H1 (cell line): Measurements from ENCODE around the gene TXLNG. TPM values are rescaled to one million over a fixed set of nuclear protein-coding genes. Genes with fewer than 3 reads are reported as not detected.

ENCODE experiments used
- CTCF ChIA-PET: fragments of 300-600 bp; sonication (Branson Sonifier 250); formaldehyde crosslinking; loops from one replicate; lab custom pipeline; 2021; ENCODE audit not compliant: partially characterized antibody; lab: Charles Lee
- POLR2A ChIA-PET: fragments of 300-600 bp; sonication (Branson Sonifier 250); formaldehyde crosslinking; loops from one replicate; lab custom pipeline; 2021; ENCODE audit warnings: inconsistent platforms; ENCODE audit not compliant: partially characterized antibody; lab: Charles Lee
- DNase-seq, 2 experiments: peaks; one replicate each; pipeline versions ENCODE4 v3.0.0 to v3.0.0-alpha.2; 2010 to 2022; ENCODE audit warnings: low spot score in 2 of 2, low read depth in 1 of 2, mixed read lengths in 1 of 2
- FAIRE-seq: peaks from 2 replicates; lab custom pipeline; 2011; peaks lifted over from hg19 to GRCh38; lab: Jason Lieb, UNC
- H2AFZ ChIP-seq: 2 replicates; pipeline ENCODE4 v1.8.1; 2012; ENCODE audit warnings: low read length, inconsistent platforms
- H2AK5ac ChIP-seq: 2 replicates; pipeline ENCODE4 v1.6.1; 2013; ENCODE audit warnings: low read depth, low read length
- H2BK120ac ChIP-seq: replicated peaks from 2 replicates; pipeline ENCODE3; 2013; ENCODE audit warnings: low read depth, low read length, inconsistent platforms
- H2BK12ac ChIP-seq: 2 replicates; pipeline ENCODE4 v1.6.1; 2013; ENCODE audit warnings: low read depth, low read length
- H2BK15ac ChIP-seq: 2 replicates; pipeline ENCODE4 v1.6.1; 2013; ENCODE audit warnings: low read length
- H2BK20ac ChIP-seq: 2 replicates; pipeline ENCODE4 v1.6.1; 2013; ENCODE audit warnings: low read length
- H2BK5ac ChIP-seq: 2 replicates; pipeline ENCODE4 v1.6.1; 2013; ENCODE audit warnings: low read depth, low read length
- H3K14ac ChIP-seq: 2 replicates; pipeline ENCODE4 v1.6.1; 2013; ENCODE audit warnings: inconsistent platforms; ENCODE audit not compliant: insufficient read length
- H3K18ac ChIP-seq: 2 replicates; pipeline ENCODE4 v1.6.1; 2013; ENCODE audit warnings: low read length; ENCODE audit errors: extremely low read depth
- H3K23ac ChIP-seq: 2 replicates; pipeline ENCODE4 v1.6.1; 2013; ENCODE audit warnings: inconsistent platforms; ENCODE audit not compliant: insufficient read length
- H3K23me2 ChIP-seq: 2 replicates; pipeline ENCODE4 v1.6.1; 2013; ENCODE audit warnings: low read depth, low read length
- H3K27ac ChIP-seq: 2 replicates; pipeline ENCODE4 v1.6.1; 2011; ENCODE audit warnings: low read depth, low read length, inconsistent platforms
- H3K27me3 ChIP-seq, 4 experiments: replicated peaks in 1 of 4; 1 replicate in 1 of 4; 2 replicates in 3 of 4; pipeline versions ENCODE4 v1.6.1 to v1.8.1; 2011 to 2013; ENCODE audit warnings: low read length in 3 of 4, mild to moderate bottlenecking in 3 of 4, inconsistent platforms in 2 of 4, mixed read lengths in 2 of 4, moderate library complexity in 1 of 4; ENCODE audit not compliant: control insufficient read depth in 3 of 4, insufficient read depth in 3 of 4; ENCODE audit errors: extremely low read depth in 1 of 4
- H3K36me3 ChIP-seq, 4 experiments: 2 replicates each; pipeline versions ENCODE4 v1.6.1 to v1.8.1; 2011 to 2013; ENCODE audit warnings: mild to moderate bottlenecking in 4 of 4, low read length in 3 of 4, moderate library complexity in 2 of 4, control low read depth in 1 of 4, inconsistent platforms in 1 of 4; ENCODE audit not compliant: insufficient read depth in 4 of 4, control insufficient read depth in 2 of 4
- H3K4ac ChIP-seq: replicated peaks from 2 replicates; pipeline ENCODE3; 2013; ENCODE audit warnings: low read length, low read depth, mixed read lengths, inconsistent platforms; ENCODE audit not compliant: insufficient read length
- H3K4me1 ChIP-seq, 4 experiments: replicated peaks in 1 of 4; 1 replicate in 1 of 4; 2 replicates in 3 of 4; pipeline versions ENCODE4 v1.6.1 to v1.8.1; 2011 to 2013; ENCODE audit warnings: low read length in 3 of 4, inconsistent platforms in 2 of 4, mixed read lengths in 1 of 4; ENCODE audit not compliant: insufficient read depth in 4 of 4, control insufficient read depth in 3 of 4
- H3K4me2 ChIP-seq, 2 experiments: 2 replicates each; pipeline versions ENCODE4 v1.6.1 to v1.8.1; 2011 to 2013; ENCODE audit warnings: low read depth in 2 of 2, low read length in 2 of 2, control low read depth in 1 of 2, inconsistent platforms in 1 of 2, mild to moderate bottlenecking in 1 of 2; ENCODE audit not compliant: insufficient read depth in 1 of 2
- H3K4me3 ChIP-seq, 4 experiments: fragments of 200-600, 300-600 bp in 1 of 4; sonication (generic), shearing (Covaris generic), sonication (Bioruptor Twin) in 1 of 4; 2 replicates each; pipeline versions ENCODE4 v1.5.1 to v1.8.1; 2011 to 2016; ENCODE audit warnings: low read length in 4 of 4, low read depth in 3 of 4, control low read depth in 2 of 4, inconsistent platforms in 2 of 4, mild to moderate bottlenecking in 2 of 4, mixed read lengths in 1 of 4, moderate library complexity in 1 of 4; ENCODE audit not compliant: insufficient read depth in 2 of 4; ENCODE audit errors: extremely low read depth in 1 of 4
- H3K56ac ChIP-seq: replicated peaks from 2 replicates; pipeline ENCODE3; 2013; ENCODE audit warnings: low read depth, mild to moderate bottlenecking, mixed read lengths, low read length, inconsistent platforms; ENCODE audit not compliant: insufficient read length
- H3K79me1 ChIP-seq: 2 replicates; pipeline ENCODE4 v1.6.1; 2013; ENCODE audit warnings: low read depth, low read length, control low read depth
- H3K79me2 ChIP-seq, 2 experiments: 2 replicates each; pipeline versions ENCODE4 v1.6.1 to v1.8.1; 2012 to 2013; ENCODE audit warnings: low read length in 2 of 2, mild to moderate bottlenecking in 2 of 2, inconsistent platforms in 1 of 2; ENCODE audit not compliant: insufficient read depth in 2 of 2, control insufficient read depth in 1 of 2
- H3K9ac ChIP-seq, 4 experiments: replicated peaks in 1 of 4; 1 replicate in 1 of 4; 2 replicates in 3 of 4; pipeline versions ENCODE4 v1.6.1 to v1.8.1; 2011 to 2013; ENCODE audit warnings: low read depth in 3 of 4, low read length in 3 of 4, control low read depth in 2 of 4, mild to moderate bottlenecking in 2 of 4, moderate library complexity in 2 of 4, inconsistent platforms in 1 of 4; ENCODE audit errors: extremely low read depth in 1 of 4
- H3K9me3 ChIP-seq, 2 experiments: 2 replicates each; pipeline versions ENCODE4 v1.6.1 to v1.8.1; 2012 to 2013; ENCODE audit warnings: mild to moderate bottlenecking in 2 of 2, moderate library complexity in 2 of 2, control low read depth in 1 of 2, inconsistent platforms in 1 of 2, low read depth in 1 of 2, low read length in 1 of 2, mixed read lengths in 1 of 2; ENCODE audit not compliant: insufficient read depth in 2 of 2
- H4K20me1 ChIP-seq, 2 experiments: replicated peaks in 1 of 2; 2 replicates each; pipeline versions ENCODE3 to v1.8.1; 2011 to 2013; ENCODE audit warnings: inconsistent platforms in 2 of 2, low read length in 2 of 2, mild to moderate bottlenecking in 1 of 2; ENCODE audit not compliant: insufficient read depth in 2 of 2, control insufficient read depth in 1 of 2
- H4K5ac ChIP-seq: 2 replicates; pipeline ENCODE4 v1.6.1; 2013; ENCODE audit warnings: low read length, low read depth, mixed read lengths, inconsistent platforms; ENCODE audit not compliant: insufficient read length
- H4K8ac ChIP-seq: 2 replicates; pipeline ENCODE4 v1.8.0; 2013; ENCODE audit warnings: mild to moderate bottlenecking, moderate library complexity, low read length, inconsistent platforms; ENCODE audit not compliant: insufficient read depth; ENCODE audit errors: extremely low read depth
- H4K91ac ChIP-seq: replicated peaks from 2 replicates; pipeline ENCODE3; 2013; ENCODE audit warnings: low read length, mixed read lengths, inconsistent platforms; ENCODE audit not compliant: insufficient read length
- CREB1 ChIP-seq: IDR thresholded peaks from 2 replicates; pipeline ENCODE4 v1.6.1; 2012; ENCODE audit warnings: inconsistent platforms
- WGBS, 2 experiments: shearing (Covaris generic) in 1 of 2; methylation state at CpG; one replicate each; pipeline versions ENCODE4 v1.1.6 to v1.1.7; 2013 to 2015; ENCODE audit warnings: low lambda C conversion rate in 2 of 2, mixed read lengths in 2 of 2, inconsistent platforms in 1 of 2, low coverage in 1 of 2, missing lambda C conversion rate in 1 of 2; ENCODE audit not compliant: insufficient replicate concordance in 2 of 2, insufficient coverage in 1 of 2, insufficient read length in 1 of 2; ENCODE audit errors: extremely low coverage in 1 of 2, missing lambda C conversion rate in 1 of 2; 5-methylcytosine and 5-hydroxymethylcytosine counted together
- polyA plus RNA-seq, 7 experiments: library from polyadenylated mRNA; depleted of rRNA in 3 of 7; stranded (reverse) in 5 of 7; unstranded in 2 of 7; fragments of >200 nt in 5 of 7; fragments of 200-250 nt in 2 of 7; gene quantifications; 1 replicate in 5 of 7; 2 replicates in 1 of 7; 4 replicates in 1 of 7; pipeline versions ENCODE4 v1.2.1 to v1.2.3, GENCODE V29; 2011 to 2013; ENCODE audit warnings: missing spikeins in 2 of 7, mixed read lengths in 2 of 7
- total RNA-seq: library from RNA; stranded (reverse); fragmentation: NEBNext Ultra II Directional; extraction: Animal tissue kit (Norgen Biotek cat#: 25700); gene quantifications from 2 replicates; pipeline ENCODE4 v1.2.1, GENCODE V29; 2021

TXLNG gene
- total and polyA plus RNA-seq, 2 of the 8 experiments (the other 6 are each of a cell fraction or from before 2014, with no cell fraction given), result 32.9 to 42.9 TPM

DNA sequence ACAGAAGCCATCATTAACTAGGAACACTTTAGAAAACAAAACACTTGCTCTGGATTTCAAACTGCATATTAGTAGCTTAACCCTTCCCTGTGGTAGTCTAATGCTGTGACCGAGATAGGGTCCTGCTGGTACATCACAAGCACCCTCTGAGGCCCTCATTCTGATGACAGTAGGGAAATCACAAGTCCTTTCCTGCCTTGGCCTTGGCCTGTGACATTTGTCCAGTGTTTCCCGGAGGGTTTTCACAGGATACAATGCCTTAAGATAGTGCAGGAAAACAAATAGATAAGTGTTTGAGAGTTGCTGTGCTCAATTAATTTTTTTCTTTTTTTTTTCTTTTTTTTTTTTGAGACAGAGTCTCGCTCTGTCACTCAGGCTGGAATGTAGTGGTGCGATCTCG, 37.8 kb upstream of the TXLNG start:
- H2BK120ac ChIP-seq, result no peak overlapping the region
- H3K27ac ChIP-seq, result no peak overlapping the region
- H3K9me3 ChIP-seq, result no peaks in the 10 kb centered on the region
- TF ChIP-seq CREB1, result no peak
- no peak overlapping the region for H2BK12ac ChIP-seq
- H2BK5ac ChIP-seq, result no peak overlapping the region
- peaks cover 0 to 5% of the 10 kb centered on the region in 2 experiments for H4K20me1 ChIP-seq
- H4K5ac ChIP-seq, result no peak overlapping the region
- H3K4me3 ChIP-seq, result no peak overlapping the region
- DNase-seq (no peak), FAIRE-seq (no peak)
- 94% methylated on average over 2 of the region's 5 CpGs; no CpG with 5 or more reads in 1 of the 2 experiments for WGBS, 2 experiments
- no peaks in the 10 kb centered on the region for H3K4me1 ChIP-seq
- no peaks in the 10 kb centered on the region for H3K79me1 ChIP-seq
- no peak overlapping the region for H4K91ac ChIP-seq
- H3K23me2 ChIP-seq, result no peaks in the 10 kb centered on the region
- H3K79me2 ChIP-seq, result no peaks in the 10 kb centered on the region
- no peak overlapping the region for H3K23ac ChIP-seq
- no peak overlapping the region for H3K4ac ChIP-seq
- POLR2A ChIA-PET, result no interaction called here
- H2AFZ ChIP-seq, result no peak overlapping the region
- CTCF ChIA-PET, result no interaction called here
- no peak overlapping the region for H2BK15ac ChIP-seq
- no peak overlapping the region for H2AK5ac ChIP-seq
- H4K8ac ChIP-seq, result no peak overlapping the region
- H3K9ac ChIP-seq, result no peak overlapping the region
- no peak overlapping the region for H3K18ac ChIP-seq
- no peak overlapping the region for H3K4me2 ChIP-seq
- H3K27me3 ChIP-seq, result no peaks in the 10 kb centered on the region
- no peak overlapping the region for H3K14ac ChIP-seq
- H2BK20ac ChIP-seq, result no peak overlapping the region
- peaks cover 10 to 41% (median 23%) of the 10 kb centered on the region in 4 experiments; a peak in 6 of 8 replicates for H3K36me3 ChIP-seq
- H3K56ac ChIP-seq, result no peak overlapping the region
